Smooth muscle cell of the brain vasculature (primary cell): ENCODE results near the gene OVCH1.
A peak's percentile ranks its signal among the peaks of the same experiment; 100 is the strongest.
"Not testable (repeated sequence)": the region's sequence is repeated elsewhere in the genome, so short reads cannot be mapped to it uniquely, and the experiment has no call there.

Experiments
- DNase-seq: peaks from one replicate; pipeline ENCODE4 v3.0.0-alpha.2; 2012; ENCODE audit warnings: low read depth, low spot score

The OVCH1 gene

DNA sequence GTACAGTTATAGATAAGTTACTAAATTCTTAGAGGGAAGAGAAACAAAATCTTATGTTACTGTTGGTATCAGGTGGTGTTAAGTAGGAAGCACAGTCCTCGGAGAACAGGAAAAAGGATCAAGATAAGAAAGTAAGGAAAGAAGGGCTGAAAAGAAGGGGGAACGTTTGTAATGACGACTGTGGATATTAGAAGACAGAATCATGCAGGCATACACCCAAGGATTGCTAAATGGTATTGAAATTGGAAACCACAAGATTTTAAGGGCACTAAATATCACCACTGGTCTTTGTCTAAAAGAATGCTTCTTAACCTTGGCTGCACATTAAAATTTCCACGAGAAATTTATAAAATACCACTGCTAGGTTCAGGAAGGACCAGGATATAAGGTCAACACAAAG lies 82.4 kb downstream of the OVCH1 start:
- no peak for DNase-seq

DNA sequence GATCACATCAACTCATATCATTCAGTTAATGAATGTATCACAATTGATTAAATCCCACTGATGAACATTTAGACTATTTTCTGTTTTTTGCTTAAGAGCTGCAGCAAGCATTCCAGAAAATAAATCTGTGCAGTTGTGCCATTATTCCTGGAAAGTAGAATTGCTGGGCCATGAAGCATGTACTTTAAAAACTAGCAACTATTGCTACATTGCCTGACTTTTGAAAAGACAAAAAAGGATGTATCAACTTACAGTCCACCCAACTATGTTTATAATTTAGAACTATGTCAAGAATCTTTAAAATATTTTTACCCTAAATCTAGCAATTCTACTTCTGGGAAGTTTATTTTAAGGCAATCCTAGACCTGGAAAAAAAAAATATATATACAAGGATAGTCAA lies 83.1 kb downstream of the OVCH1 start:
- no peak for DNase-seq

DNA sequence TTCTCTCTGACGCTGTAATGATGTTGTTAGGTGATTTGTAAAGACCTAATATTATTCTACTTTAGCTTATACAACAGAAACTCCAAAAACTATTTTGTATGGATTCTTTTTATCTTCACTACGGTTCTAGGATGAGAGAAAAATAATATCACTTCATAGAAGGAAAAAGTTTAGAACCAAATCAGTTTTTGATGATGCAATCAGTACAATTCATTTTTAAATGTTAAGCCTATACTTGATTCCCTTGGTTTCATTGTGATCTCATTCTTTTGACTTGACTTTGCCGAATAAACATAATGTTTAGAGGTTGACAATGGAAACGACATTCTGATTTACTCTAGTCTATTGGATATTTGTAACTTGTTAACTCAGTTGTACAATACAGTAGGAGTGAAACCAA lies 91.9 kb downstream of the OVCH1 start:
- no peak for DNase-seq

DNA sequence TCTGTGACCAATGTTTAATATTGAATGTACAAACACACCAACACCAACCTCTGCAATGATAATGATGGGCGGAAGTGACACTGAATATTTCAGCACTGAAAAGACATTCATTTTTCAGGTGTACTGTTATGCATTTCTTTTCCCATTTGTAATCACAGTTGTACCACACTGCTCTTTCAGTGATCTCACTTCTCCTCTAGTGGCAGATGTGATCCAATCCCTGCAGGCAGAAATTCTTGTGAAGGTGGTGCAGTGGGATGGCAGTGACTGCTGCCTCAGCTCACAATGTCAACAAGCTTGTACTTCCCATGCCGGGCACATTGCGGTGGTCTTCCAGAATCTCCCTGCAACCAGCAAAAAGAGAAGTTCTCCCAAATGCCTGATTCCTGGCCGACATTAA lies 93.5 kb downstream of the OVCH1 start:
- DNase-seq, result no peak

DNA sequence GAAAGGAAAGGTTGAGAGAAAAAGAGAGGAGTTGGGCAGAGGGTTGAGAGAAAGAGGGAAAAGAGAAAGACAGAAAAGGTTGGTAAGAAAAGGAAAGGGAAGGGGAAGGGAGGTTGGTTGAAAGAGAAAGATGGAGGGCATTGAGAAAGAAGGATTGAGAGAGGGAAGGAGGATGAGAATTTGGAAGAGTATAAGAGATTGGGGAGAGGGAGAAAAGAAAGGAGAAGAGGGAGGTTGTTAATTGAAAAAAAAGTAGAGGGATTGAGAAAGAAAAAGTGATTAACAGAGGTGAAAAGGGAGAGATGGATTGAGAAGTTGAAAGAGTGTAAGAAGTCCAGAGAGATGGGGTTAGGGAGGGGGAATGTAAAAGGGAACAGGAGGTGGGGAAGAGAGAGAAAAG lies 95.0 kb downstream of the OVCH1 start:
- DNase-seq, result no peak

DNA sequence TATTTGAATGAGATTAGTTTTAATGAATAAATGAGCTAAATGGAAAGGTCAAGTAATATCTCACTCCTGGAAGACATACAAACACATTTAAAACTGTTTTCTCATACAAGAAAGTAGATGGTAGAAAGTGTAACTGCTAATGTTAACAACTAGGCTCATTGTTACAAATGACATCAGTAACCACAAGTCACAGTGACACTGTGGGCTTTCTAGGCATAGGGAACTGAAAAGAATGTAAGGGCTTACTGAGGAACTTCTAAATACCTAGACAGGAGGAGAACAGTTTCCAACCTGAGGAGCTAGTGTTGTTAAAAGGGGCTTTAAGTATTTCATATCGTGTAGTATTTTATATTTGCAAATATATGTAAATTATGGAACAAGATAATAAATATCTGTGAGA lies 99.0 kb downstream of the OVCH1 start:
- no peak for DNase-seq

DNA sequence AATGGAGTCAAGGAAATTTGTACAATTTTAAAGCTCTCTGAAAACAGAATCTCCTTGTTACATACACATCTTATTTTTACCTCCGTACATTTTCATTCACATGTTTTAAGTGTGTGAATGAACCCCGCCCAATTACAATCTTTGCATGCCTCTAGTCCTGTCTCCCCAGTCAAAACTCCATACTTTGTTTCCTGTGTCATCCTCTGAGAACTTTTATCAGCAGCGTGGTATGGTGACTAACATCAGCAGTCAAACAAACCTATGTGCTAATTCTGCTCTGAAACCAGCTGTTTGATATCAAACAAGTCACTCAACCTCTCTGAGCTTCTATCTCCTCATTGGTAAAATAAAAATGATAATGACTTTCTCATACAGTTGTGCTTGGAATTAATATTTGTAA lies 100.7 kb downstream of the OVCH1 start:
- DNase-seq, result no peak

DNA sequence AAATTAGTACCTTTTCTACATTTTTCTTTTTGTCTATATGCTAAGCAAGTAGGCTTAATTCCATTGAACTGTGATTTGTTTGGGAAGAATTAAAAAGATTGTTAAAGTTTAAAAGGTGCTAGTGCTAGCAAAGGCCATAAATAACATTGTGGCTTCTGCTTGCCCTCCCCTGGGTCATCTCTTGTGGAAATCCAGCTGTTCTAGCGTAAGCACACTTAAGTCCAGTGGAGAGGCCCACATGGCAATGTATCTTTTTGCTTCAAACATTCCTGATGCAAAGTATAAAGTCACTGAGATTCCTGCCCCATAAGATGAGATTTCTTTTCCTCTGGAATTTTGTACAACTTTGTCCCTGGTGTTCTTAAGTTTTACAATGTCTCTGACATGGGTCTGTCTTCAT lies 102.1 kb downstream of the OVCH1 start:
- no peak for DNase-seq

DNA sequence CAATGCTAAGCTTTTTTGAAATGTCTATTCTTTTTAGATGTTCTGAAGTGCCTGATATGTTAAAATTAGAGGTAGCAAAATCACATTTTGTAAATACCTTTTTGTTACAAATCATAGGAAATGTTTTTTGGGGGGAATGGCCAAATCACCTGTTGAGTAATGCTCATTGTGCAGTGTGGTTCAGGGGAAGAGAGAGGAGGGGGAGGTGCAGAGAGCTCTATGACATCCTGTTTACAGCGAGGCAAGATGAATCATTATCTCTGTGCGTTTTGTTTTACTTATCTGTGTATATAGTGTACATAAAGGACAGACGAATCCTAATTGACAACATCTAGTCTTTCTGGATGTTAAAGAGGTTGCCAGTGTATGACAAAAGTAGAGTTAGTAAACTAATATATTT lies 107.1 kb downstream of the OVCH1 start:
- DNase-seq, result not testable (repeated sequence)

DNA sequence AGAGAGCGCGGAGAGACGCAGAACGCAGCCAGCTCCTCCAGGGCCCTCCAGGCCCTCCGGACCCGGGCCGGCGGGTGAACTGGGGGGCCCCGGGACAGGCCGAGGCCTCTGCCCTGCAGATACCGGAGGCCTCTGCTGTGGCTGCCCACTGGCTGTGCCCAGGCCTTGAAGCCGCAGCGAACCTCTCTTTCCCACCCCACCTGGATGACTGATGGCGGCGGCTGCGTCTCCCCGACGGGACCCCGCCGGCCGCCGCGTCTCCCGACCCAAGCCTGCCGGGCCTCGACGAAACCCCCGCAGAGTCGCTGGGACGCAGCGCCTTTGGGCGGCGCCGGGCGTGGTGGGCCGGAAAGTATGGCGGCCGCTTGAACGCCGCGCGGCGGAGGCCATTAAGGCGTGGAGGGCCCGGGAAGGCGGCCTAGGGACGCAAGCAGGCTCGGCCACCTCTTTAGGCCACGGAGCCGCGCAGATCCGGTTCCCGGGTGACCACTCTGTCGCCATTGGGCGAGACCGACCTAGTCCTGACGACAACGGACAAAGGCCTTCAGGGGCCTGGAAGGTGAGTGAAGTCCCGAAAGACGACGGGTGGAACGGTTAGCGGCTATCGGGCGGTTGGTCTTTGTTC lies 108.1 kb downstream of the OVCH1 start:
- DNase-seq, result no peak

DNA sequence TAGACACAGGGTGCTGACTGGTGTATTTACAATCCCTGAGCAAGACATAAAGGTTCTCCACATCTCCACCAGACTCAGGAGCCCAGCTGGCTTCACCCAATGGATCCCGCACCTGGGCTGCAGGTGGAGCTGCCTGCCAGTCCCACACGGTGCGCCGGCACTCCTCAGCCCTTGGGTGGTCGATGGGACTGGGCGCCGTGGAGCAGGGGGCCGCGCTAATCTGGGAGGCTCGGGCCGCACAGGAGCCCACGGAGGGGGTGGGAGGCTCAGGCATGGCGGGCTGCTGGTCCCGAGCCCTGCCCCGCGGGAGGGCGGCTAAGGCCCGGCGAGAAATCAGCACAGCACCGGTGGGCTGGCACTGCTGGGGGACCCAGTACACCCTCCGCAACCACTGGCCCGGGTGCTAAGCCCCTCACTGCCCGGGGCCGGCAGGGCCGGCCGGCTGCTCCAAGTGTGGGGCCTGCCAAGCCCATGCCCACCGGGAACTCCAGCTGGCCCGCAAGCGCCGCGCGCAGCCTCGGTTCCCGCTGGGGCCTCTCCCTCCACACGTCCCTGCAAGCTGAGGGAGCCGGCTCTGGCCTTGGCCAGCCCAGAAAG lies 111.3 kb downstream of the OVCH1 start:
- DNase-seq, result not testable (repeated sequence)

DNA sequence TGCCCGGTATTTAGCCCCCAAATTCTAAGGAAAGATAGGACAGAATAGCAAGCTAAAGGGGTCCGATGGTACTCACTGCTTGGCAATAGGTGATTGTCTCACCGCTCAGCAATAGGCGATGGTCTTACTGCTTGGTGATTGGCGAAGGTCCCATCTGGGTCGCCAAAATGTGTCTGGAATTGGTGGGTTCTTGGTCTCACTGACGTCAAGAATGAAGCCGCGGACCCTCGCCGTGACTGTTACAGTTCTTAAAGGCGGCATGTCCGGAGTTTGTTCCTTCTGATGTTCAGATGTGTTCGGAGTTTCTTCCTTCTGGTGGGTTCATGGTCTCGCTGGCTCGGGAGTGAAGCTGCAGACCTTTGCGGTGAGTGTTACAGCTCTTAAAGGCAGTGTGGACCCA lies 112.3 kb downstream of the OVCH1 start:
- DNase-seq, result not testable (repeated sequence)

DNA sequence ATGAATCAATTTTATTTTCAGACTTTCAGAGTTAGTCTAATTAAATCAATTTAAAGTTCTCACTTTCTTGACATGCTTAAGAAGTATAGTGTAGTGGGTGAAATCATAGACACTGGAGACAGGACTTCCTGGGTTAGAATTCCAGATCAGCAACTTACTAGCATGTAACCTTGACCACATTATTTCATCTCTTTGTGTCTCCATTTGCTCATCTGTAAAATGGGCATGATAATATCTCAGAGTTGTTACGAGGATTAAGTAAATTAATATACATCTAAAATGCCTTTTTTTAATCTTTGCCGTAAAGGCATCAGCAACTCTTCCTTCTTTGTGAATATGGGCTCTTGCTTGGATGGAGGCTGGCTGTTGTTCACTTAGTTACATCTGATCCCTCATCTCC lies 115.2 kb downstream of the OVCH1 start:
- DNase-seq, result no peak

DNA sequence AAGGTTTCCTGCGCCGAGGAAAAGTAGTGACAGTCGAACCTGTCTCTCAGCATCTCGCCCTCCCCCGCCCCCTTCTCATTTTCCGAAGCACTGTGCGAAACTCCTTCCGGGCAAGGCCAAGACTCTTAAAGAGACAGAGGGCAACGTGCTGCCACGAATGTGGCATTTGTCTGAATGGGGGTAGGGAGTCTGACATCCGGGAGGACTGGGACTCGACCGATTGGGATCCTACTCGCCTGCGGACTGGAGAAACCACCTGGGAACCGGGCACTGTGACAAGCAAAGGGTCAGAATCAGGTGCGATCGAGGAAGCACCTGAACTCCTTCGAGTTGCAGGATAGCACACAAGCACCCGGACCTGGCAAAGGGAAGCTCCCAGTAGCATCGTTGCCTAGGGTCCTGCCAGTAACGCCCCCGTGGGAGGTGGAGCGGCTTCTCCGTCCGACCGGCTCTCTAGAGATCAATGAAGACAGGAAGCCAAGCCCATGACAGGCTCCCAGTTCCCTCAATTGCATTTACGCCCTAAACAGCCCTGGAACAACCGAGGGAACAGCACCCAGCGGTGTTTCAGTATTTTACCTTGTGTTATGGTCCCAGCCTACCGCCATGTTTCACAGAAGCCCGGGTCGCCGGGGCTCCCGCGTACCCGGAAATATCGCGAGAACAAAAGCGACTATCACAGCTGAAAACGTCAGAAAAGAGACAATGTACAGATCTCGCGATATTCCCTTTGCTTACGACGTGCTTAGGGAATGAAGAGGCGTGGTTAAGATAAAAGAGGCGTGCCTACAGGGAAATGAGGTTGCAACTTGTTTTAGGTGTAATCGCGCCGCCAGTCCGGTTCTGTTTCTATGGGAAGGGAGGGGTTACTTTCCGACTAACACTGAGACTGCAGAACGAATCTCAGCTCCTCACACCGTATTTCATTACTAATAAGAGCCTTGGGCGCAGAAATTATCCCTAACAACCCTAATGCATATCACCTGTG lies 116.7 kb downstream of the OVCH1 start, which contains the start of gene ERGIC2:
TSS of gene ERGIC2 (minus strand) at position 637 of the 988 bp plus-strand sequence. CDS start 9,539 bp downstream, outside the sequence.
- peak; percentile 96 for DNase-seq
